Activated CD4-positive, alpha-beta T cell treated with anti-CD3 and anti-CD28 coated beads, Interleukin-2, Interleukin-6, amounts not matched to agents 100 ng/mL and 50 ng/mL, durations not matched to agents 16 hours and 8 hours (primary cell): ENCODE results near the gene AFAP1.

Experiments used
- DNase-seq: peaks from one replicate; pipeline ENCODE4 v3.0.0-alpha.2; 2020

AFAP1 gene

DNA sequence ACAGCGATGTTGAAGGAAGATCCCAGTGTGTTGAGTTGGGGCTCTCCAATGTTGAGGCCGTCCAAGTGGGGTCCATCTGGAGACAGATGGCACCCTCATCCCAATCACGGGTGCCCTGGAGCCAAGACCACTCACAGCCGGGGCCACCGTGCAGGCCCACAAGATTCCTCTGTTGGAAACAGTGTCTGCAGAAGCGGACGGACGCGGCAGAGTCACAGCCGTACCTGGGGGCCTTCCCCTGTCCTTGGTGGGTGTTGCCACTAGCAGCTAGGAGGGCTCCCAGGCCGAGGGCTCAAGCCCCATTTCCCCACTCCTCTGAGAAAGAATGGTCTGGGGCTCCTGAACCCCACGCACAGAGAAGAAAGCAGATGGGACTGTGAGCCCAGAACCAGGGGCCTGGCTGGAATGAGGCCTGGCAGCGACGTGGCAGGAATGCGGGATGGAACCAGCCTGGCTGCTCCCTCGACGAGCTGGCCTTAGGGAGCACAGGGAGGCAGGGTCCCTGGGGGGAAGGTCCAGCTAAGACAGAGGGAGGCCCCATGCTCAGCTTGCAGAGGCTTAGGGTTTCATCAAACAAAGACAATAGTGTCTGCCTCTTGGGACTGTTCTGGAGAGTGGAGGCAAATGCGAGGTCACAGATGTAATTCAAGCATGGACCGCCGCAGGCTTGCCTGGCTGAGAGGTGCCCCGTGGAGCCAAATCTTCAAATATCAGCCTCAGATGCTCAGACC lies 228.9 kb downstream of the AFAP1 start:
- DNase-seq, result no peak

DNA sequence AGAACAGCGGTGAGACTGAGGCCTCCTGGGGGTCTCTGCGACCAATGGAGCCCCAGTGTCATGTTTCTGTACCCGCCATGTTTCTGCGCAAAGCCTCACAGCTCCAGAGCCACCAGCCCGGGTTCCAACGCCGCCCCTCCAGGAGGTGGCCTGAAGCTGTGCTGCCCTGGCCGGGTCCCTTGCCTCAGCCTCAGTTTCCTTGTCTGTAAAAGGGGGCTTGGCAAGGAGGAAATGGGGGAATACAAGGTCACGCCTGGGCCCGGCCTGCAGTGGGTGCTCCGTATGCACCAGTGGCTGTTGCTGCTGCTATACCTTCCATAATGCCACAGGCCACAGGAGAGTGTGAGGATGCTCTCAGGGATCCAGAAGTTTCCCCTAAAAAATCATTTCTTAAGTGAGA lies 229.5 kb downstream of the AFAP1 start:
- DNase-seq, result no peak

DNA sequence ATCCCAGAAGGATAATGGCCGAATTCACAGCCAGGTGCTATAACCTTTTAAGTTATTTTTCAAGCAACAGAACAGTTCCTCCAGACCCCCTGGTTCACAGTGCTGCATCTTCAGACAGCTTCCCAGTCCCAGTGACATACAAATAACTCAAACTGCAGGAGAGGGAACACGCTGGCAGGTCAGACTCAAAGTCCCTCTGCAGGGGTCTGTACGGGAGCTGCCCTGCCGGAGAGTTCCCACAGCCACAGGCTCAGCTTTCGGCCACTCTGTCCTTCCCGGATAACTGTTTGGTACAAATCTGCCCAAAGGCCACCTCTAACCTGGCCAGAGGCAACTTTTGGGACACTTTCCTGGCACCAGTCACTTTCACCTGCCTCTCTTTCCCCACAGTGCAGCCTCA lies 230.2 kb downstream of the AFAP1 start:
- no peak for DNase-seq

DNA sequence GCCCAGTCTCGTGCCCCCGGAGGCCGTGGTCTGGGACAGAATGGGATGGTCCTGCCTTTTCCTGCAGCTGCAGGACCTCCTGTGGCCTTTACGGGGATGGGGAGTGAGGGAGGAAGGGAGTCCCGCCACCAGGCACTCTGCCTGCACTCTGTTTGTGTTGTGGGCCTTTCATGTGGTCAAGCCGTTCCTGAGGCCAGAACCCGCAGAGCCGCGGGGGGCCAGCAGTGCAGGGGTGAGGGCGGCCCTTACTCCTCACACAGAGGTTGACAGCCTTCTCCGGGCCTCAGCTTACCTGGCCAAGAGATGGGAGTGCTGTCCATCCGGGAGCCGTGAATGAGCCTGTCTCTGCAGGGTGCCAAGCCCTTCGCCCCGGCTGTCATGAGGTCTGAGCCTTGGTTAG lies 230.7 kb downstream of the AFAP1 start:
- DNase-seq, result no peak
